Measurements from ENCODE around the gene RALGPS1.

RALGPS1 gene

GRCh38 chr9:127124792-127125191, 210.2 kb downstream of the RALGPS1 start:
- H3K79me2 ChIP-seq (ENCODE audit: low read length) = no peaks in the 10 kb centered on the region
- H2AFZ ChIP-seq (ENCODE audit: low read length) = no peak overlapping the region
- no peak for TF ChIP-seq EZH2phosphoT487 (IDR thresholded peaks at IDR 0.05; ENCODE audit: low read length)
- TF ChIP-seq EZH2 (optimal IDR thresholded peaks at IDR 0.05; ENCODE audit: low read depth, low read length) = no peak
- TF ChIP-seq CTCF (IDR thresholded peaks at IDR 0.05; ENCODE audit: low read length) = no peak
- no peaks in the 10 kb centered on the region for H3K36me3 ChIP-seq (replicated peaks; ENCODE audit: insufficient read depth, low read length)
- H3K9ac ChIP-seq (ENCODE audit: low read length) = no peak overlapping the region
- H3K9me2 ChIP-seq (replicated peaks; ENCODE audit: insufficient read depth, low read length) = no peaks in the 10 kb centered on the region
- H4K20me1 ChIP-seq (ENCODE audit: insufficient read depth, low read length) = no peaks in the 10 kb centered on the region
- no peak overlapping the region for H3K4me3 ChIP-seq (ENCODE audit: low read length)
- no peak overlapping the region for H3K27ac ChIP-seq (ENCODE audit: low read length)
- DNase-seq = no peak
- H3K9me3 ChIP-seq (replicated peaks; ENCODE audit: insufficient read depth, low read length) = no peaks in the 10 kb centered on the region
- no peaks in the 10 kb centered on the region for H3K27me3 ChIP-seq (replicated peaks; ENCODE audit: insufficient read depth, low read length)
- no peaks in the 10 kb centered on the region for H3K4me1 ChIP-seq (ENCODE audit: low read length)
- no peak overlapping the region for H3K4me2 ChIP-seq (ENCODE audit: low read depth, low read length)
- H3F3A ChIP-seq (ENCODE audit: insufficient read depth, low read length) = no peaks in the 10 kb centered on the region

GRCh38 chr9:127126971-127127370, 212.4 kb downstream of the RALGPS1 start:
- Histone ChIP-seq H3K27me3 (replicated peaks; ENCODE audit: insufficient read depth, low read length) (no peaks in the 10 kb centered on the region), H3K36me3 (replicated peaks; ENCODE audit: insufficient read depth, low read length) (no peaks in the 10 kb centered on the region), H3K9me2 (replicated peaks; ENCODE audit: insufficient read depth, low read length) (no peaks in the 10 kb centered on the region), H3K4me3 (ENCODE audit: low read length) (no peak overlapping the region), H4K20me1 (ENCODE audit: insufficient read depth, low read length) (no peaks in the 10 kb centered on the region), H3F3A (ENCODE audit: insufficient read depth, low read length) (no peaks in the 10 kb centered on the region), H3K27ac (ENCODE audit: low read length) (no peak overlapping the region), H3K9ac (ENCODE audit: low read length) (no peak overlapping the region), H3K9me3 (replicated peaks; ENCODE audit: insufficient read depth, low read length) (no peaks in the 10 kb centered on the region), H3K4me2 (ENCODE audit: low read depth, low read length) (no peak overlapping the region), H2AFZ (ENCODE audit: low read length) (no peak overlapping the region), H3K4me1 (ENCODE audit: low read length) (no peaks in the 10 kb centered on the region), H3K79me2 (ENCODE audit: low read length) (no peaks in the 10 kb centered on the region)
- TF ChIP-seq EZH2phosphoT487 (IDR thresholded peaks at IDR 0.05; ENCODE audit: low read length) (no peak), CTCF (IDR thresholded peaks at IDR 0.05; ENCODE audit: low read length) (no peak), EZH2 (optimal IDR thresholded peaks at IDR 0.05; ENCODE audit: low read depth, low read length) (no peak)
- no peak for DNase-seq

GRCh38 chr9:127128341-127129072, 213.9 kb downstream of the RALGPS1 start:
- no peaks in the 10 kb centered on the region for H3K4me1 ChIP-seq (ENCODE audit: low read length)
- no peak overlapping the region for H3K4me2 ChIP-seq (ENCODE audit: low read depth, low read length)
- no peak overlapping the region for H3K9ac ChIP-seq (ENCODE audit: low read length)
- H3F3A ChIP-seq (ENCODE audit: insufficient read depth, low read length) = no peaks in the 10 kb centered on the region
- H3K9me3 ChIP-seq (replicated peaks; ENCODE audit: insufficient read depth, low read length) = no peaks in the 10 kb centered on the region
- no peak overlapping the region for H3K4me3 ChIP-seq (ENCODE audit: low read length)
- H3K9me2 ChIP-seq (replicated peaks; ENCODE audit: insufficient read depth, low read length) = no peaks in the 10 kb centered on the region
- H4K20me1 ChIP-seq (ENCODE audit: insufficient read depth, low read length) = no peaks in the 10 kb centered on the region
- no peak for DNase-seq
- no peak overlapping the region for H2AFZ ChIP-seq (ENCODE audit: low read length)
- TF ChIP-seq EZH2phosphoT487 (IDR thresholded peaks at IDR 0.05; ENCODE audit: low read length) (no peak), EZH2 (optimal IDR thresholded peaks at IDR 0.05; ENCODE audit: low read depth, low read length) (no peak), CTCF (IDR thresholded peaks at IDR 0.05; ENCODE audit: low read length) (no peak)
- H3K27me3 ChIP-seq (replicated peaks; ENCODE audit: insufficient read depth, low read length) = no peaks in the 10 kb centered on the region
- no peak overlapping the region for H3K27ac ChIP-seq (ENCODE audit: low read length)
- no peaks in the 10 kb centered on the region for H3K79me2 ChIP-seq (ENCODE audit: low read length)
- H3K36me3 ChIP-seq (replicated peaks; ENCODE audit: insufficient read depth, low read length) = no peaks in the 10 kb centered on the region
